ENCODE data around the gene FAM241A.
"Not testable (repeated sequence)": the region's sequence is repeated elsewhere in the genome, so short reads cannot be mapped to it uniquely, and the experiment has no call there.

FAM241A gene

DNA sequence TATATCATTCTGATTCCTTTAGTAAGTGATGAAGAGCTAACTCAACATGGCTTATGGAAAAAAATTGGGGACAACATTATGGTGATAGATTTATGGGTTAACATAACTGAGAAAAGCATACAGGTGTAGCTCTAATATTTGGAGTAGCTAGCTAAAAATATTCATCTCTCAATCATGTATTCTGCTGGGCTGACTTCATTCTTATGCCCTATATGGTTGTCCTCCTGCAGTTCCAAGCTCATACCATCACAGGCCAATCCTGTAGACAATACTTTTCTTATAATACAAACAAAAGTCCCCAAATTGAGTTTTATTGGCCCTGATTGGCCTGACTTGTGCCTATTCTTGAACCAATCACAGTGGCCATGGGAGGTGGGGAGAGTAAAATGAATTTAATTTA lies 6.7 kb upstream of the FAM241A start:
- DNase-seq (ENCODE audit: low read depth) = no peak

DNA sequence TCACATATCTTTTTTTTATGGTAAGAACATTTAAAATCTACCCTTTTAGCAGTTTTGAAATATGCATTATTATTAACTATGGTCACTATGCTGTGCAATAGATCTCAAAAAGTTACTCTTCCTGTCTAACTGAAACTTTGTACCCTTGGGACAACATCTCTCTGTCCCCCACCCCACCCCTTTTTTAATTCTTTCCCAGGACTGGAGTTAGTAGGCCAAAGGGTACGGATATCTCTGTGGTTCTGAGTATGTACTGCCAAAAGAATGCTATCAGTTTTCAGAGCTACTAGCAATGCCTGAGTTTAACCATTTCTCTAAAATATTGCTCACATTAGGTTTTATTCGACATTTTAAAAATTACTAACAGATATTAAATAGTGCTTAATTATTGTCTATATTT lies 4.7 kb upstream of the FAM241A start:
- no peak for DNase-seq (ENCODE audit: low read depth)

DNA sequence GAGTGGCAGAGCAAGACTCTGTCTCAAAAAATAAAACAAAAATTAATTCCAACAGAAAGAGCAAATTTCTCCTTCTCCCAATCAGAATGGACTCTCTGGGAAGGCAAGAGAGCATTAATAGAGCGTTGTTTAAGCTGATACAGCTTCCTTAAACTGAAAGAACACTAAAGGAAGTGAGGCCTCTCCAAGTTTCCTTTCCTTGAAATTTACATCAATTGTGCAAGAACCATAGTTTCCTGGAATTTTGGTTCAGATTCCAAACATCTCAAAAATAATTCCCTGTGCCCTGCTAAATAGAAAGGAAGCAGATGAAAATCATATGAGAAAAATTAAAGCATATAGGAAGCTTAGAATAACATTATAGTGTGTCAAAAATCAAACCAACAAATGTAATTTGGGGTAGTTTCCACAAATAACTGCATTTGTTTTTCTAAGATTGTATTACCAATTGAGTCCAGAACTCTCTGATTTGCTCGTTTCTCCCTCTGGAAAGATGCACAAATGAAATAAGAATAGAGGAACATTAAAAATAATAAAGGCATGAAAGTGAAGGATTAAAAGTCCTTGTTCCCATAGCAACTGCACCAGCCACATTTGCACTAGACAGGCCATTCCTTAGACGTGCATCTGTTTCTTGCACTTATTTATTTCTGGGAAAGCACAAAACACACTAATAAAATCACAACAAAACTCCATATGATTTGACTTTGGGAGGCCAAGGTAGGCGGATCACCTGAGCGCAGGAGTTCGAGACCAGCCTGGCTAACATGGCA lies 3.7 kb upstream of the FAM241A start:
- no peak for DNase-seq (ENCODE audit: low read depth)

DNA sequence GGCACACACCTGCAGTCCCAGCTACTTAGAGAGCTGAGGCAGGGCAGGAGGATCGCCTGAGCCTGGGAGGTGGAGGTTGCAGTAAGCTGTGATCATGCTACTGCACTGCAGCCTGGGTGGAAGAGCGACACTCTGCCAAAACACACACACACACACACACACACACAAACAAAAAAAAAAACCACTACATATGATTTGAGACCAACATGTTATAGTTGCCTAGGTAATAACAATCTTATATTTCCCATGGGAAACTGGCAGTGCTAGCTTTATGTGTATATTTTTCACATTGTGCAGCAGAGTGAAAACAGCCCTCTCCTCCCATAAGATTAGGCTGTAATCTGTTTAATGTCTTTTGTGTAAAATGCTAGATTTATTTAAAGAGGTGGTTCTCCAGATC lies 3.1 kb upstream of the FAM241A start:
- no peak for DNase-seq (ENCODE audit: low read depth)

DNA sequence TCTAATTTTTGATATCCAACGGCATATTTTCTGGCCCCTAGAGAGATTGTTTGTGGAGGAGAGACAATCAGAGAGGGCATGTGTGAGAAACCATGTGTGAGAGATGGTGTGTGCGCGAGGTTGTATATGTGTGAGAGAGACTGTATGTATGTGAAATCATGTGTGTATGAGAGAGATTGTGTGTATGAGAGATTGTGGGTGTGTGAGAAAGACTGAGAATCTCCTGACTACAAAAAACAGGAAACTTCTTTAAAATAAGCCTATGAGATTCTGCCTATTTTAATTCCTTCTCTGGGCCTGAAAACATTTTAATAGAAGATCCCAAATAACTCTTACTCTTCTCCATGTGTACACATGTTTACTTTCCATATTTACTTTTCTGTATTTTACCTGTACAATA lies 1.5 kb upstream of the FAM241A start:
- no peak for DNase-seq (ENCODE audit: low read depth)

DNA sequence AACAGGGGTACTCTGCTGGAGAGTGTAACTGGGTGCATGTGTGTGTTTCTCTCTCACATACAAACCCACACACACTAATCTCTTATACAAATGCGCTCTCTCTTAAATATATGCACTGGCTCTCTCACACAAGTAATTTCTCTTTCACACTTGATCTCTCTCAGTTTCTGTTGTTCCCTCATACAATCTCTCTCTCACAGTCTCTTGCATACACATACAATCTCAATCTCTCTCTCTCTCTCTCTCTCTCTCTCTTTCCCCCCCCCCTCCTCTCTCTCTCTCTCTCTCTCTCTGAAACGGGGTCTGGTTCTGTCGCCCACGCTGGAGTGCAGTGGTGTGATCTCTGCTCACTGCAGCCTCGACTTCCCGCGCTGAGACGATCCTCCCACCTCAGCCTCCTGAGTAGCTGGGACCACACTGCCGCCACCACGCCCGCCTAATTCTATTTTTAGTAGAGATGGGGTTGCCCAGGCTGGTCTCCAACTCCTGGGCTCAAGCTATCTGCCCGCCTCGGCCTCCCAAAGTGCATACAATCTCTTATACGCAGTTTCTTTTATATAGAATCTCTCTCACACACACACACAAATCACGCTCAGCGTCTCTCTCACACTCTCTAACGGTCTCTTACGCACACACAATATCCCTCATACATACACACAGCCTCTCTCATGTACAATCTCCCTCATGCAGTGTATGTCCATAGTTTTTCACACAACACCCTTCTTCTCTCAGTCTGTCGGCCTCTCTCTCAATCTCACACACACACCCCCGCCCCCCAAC lies 518 bp upstream of the FAM241A start:
- DNase-seq (ENCODE audit: low read depth) = no peak

DNA sequence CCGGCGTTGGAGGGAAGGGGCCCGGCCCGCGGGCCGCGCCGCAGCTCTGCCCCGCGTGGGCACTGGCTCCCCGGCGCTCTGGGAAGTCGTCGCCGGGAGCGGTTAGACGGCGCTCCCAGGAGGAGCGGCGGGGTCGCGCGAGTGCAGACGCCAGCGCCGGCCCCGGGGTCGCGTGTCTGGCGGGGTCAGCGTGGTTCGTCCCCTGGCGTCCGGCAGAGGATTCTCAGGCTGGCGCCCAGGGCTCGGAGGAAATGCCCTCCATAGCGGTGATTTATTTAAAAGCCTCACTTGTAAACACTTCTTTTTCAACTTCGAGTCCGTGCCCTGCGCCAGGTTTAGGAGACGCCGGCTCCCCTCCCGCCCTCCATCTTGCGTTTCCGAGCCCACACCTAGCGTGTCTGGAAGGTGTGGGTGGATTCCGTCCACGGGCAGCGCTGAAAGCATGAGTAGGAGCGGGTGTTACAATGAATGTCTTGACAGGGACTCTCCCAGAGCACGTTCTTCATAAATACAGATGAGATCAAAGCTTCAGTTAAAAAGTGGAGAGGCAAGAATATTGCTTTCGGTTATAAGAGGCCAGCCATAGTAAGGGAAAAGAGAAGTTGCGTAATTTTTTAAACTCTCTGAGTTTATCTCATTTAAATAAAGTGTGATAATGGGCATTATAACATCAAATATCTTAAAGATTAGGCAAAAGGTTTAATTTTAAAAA lies 692 bp downstream of the FAM241A start:
- DNase-seq (ENCODE audit: low read depth) = peak; percentile 44

DNA sequence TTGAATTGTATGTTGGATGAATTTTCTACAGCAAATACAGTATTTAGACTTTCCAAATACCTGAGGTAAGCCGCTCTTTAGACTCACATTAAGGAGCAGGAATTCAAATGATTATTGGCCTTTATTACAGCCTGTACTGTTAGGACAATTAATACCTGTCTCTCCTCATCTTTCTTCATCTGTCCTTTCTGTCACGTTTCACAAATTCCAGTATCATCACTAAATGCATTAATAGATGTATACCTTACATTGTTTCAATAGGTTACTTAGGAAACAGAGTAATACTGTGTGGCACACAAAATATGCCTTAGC lies 1.2 kb downstream of the FAM241A start:
- no peak for DNase-seq (ENCODE audit: low read depth)

DNA sequence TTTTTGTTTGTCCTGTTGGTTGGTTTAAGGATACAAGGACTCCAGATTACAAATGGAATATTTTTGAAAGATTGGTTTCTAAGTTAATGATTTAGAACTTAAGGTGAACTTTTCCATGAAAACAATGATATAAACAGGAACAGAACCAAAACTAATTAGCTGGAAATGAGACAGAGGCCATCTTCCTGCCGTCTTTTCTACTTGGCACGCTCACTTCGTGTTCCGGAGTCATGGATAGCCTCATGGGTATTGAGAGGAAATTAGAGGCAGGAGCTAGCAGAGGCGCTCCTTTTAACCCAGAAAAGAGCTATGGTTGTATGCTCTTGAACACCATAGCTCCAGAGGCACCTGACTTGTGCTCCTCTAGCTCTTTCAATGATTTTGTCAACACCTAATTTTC lies 2.4 kb downstream of the FAM241A start:
- no peak for DNase-seq (ENCODE audit: low read depth)

DNA sequence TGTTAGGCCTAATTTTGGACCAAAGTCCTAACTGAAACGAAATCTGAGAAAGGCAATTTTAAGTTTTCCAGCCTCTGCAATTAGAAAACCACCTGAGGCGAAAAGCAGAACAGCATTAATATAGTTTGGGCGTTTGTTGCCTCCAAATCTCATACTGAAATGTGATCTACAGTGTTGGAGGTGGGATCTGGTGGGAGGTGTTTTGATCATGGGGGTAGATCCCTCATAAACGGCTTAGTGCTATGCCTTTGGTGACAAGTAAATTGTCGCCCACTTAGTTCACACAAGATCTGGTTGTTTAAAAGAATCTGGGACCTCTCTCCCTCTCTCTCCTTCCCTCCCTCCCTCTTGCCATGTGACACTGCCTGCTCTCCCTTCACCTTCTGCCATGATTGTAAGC lies 5.7 kb downstream of the FAM241A start:
- DNase-seq (ENCODE audit: low read depth) = no peak

DNA sequence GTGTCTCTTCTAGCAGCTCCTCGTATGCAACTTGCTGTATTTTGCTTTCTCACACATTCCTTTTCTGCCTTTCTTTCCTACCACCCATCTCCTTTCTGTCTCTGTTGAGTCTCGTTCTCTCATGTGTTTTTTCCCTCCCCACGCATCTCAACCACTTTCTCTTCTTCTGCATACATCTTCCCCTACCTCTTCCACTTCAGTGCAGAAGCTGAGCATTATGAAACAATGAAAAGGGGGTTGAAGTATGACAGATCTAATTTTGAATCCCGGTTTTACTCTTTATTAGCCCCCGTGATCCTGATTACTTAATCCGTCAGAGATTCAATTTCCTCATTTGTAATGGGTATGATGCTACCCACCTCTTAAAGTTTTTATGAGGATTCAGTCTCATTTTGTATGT lies 7.3 kb downstream of the FAM241A start:
- DNase-seq (ENCODE audit: low read depth) = no peak

DNA sequence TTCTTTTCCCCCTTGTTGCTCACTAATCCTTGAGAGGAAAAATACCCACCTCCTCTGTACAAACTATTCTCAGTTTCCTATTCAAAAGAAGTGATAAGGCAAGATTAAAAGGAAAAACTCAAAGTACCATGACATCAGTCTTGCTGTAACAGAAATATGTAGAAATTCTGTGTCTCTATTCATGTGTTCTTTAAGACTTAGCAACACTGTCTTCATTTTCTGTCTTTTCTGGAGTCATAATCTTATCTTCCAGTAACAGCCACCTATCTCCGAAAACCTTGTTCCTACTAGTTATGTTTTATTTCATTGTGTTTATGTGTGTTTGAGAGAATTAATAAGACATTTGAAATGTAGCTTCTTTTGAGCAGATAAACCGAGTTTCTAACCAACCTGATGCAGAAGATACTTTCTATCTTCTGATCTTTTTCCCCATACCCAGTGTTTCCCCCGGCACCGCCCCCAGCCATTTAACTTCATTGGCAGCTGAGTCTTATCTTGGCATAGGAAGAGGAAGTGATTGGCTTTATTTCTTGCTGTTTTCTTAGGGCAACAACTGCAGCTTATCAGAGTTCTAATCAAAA lies 8.0 kb downstream of the FAM241A start:
- DNase-seq (ENCODE audit: low read depth) = no peak

DNA sequence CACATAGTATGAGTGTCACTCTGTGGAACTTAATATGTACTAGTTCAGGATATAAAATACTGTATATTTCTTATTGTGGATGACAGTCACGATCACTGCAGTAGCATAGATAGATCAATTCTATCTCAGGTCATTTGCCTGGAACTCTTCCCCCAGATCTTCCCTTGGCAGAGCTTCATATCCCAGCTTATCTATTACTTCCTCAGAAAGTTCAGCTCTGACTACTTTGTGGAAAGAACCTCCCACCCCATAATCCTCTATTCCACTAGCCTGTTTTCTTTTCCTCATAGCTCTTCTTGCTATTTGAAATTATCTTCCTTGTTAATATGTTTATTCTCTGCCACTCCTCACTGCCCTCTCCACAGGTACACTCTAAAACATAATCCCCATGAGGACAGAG lies 10.9 kb downstream of the FAM241A start:
- no peak for DNase-seq (ENCODE audit: low read depth)

DNA sequence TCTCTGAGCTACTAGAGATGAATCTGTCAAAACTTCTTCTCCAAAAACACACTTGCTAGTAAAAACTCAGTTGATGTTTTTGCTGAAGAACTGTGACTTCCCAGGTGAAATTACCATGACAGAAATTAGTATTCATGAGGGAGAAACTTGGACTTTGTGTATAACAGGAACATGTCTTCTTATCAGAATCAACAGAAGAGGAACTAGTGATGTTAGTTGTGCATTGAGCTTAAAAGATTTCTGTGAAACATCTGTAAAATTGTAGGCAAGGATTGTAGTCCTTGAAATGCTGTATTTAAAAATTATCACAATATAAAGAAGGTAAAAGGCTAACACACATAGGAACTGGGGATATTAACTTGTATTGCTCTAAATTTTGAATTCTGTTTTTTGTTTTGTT lies 11.3 kb downstream of the FAM241A start:
- no peak for DNase-seq (ENCODE audit: low read depth)

DNA sequence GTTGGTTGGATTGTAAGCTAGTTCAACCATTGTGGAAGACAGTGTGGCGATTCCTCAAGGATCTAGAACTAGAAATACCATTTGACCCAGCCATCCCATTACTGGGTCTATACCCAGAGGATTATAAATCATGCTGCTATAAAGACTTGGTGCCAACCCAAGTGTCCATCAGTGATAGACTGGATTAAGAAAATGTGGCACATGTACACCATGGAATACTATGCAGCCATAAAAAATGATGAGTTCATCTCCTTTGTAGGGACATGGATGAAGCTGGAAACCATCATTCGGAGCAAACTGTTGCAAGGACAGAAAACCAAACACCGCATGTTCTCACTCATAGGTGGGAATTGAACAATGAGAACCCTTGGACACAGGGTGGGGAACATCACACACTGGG lies 18.5 kb downstream of the FAM241A start:
- DNase-seq (ENCODE audit: low read depth) = not testable (repeated sequence)

DNA sequence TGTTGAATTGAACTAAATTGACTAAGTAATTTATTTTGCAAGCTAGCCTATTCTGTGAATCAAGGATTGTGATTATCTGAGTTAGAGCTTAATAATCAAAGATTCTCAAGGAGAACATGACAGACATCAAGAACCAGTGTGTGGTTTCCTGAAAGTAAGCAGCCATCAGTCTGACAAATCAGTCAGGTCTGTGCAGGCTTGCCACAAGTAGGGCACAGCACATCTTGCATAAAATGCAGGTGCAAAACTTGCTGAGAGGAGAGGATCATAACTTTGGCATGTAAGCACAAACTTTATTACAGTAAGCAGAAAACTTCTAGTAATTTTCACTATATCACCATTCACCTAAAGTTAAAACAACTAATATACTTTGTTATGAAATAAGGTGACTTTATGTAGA lies 22.5 kb downstream of the FAM241A start:
- no peak for DNase-seq (ENCODE audit: low read depth)

DNA sequence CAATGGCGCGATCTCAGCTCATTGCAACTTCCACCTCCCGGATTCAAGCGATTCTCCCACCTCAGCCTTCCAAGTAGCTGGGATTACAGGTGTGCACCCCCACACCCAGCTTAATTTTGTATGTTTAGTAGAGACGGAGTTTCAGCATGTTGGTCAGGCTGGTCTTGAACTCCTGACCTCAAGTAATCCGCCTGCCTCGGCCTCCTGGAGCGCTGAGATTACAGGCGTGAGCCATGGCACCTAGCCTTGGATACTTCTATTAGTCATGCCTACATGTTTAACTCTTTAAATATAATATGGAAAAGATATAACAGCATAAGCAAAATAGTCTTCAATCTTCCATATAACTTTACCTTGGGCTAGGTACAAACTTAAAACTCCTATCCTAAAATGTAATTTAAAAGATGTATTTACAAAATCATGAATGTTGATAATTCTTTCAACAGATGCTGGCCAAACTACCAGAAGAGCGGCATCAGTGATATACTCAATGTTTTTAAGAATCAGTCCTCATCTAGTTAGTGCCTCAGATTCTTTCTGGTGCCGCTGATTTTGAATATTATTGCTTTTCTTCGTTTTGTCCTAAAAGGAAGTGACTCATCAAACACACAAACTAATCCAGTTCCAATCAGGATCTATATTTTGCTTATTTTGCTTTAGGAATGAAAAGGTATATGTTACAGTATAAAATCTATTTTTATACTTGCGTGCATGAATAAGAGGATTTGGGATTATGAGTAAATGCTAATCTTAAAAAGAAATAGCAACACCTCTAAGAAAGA lies 23.7 kb downstream of the FAM241A start:
- DNase-seq (ENCODE audit: low read depth) = no peak

DNA sequence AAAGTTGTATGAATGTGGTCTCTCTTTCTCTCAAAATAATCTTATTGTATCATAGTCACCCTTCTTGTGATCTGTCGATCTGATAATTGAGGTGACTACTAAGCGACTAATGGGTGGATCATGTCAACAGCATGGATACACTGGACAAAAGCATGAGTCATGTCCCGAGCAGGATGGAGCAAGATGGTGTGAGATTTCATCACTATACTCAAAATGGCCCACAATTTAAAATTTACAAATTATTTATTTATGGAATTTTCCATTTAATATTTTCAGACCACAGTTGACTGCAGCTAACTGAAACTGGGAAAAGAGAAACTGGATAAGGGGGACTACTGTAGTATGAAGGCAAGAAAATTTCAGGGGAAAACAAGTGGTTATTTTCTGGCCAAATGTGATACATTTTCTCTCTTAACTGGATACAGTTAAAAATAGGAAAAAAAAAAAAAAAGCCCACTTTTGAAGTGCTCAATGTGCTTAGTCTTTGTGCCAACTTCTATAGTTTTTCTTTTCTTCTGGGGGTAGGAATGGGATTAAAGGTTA lies 25.3 kb downstream of the FAM241A start:
- DNase-seq (ENCODE audit: low read depth) = no peak

DNA sequence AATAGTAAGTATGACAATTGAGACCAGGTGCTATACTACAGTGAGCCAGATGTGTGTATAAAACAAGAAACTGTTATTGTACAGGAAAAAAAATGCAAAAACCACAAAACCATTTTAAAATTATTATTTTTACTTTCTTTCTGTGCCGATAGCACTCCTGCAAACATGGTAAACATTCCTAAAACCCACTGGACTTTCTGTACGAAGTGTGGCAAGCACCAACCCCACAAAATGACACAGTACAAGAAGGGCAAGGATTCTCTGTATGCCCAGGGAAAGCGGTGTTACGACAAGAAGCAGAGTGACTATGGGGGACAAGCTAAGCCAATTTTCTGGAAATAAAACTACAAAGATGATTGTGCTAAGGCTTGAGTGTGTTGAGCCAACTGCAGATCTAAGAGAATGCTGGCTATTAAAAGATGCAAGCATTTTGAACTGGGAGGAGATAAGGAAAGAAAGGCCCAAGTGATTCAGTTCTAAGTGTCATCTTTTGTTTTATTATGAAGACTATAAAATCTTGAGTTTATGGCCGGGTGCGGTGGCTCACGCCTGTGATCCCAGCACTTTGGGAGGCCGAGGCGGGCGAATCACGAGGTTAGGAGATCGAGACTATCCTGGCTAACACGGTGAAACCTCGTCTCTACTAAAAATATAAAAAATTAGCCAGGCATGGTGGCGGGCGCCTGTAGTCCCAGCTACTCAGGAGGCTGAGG lies 26.0 kb downstream of the FAM241A start:
- not testable (repeated sequence) for DNase-seq (ENCODE audit: low read depth)

DNA sequence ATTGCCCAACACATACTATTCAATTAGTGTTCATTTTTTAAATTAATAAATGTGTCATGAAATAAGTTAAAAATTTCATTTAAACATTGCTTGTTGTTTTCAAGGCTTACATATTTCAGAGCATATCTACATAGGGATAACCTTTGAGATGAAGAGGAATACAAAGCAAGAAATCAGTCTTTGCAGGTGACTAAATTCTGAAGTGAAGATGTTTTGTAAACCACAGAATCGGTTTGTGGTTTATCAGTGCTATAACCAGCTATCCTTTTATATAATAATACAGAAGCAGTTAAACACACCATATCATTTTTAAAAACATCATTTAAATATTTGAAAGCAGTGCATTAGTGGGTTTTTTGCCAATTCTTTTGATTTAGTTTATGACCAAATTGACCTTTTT lies 26.9 kb downstream of the FAM241A start:
- DNase-seq (ENCODE audit: low read depth) = no peak

Data from activated T-cell treated with anti-CD3 and anti-CD28 coated beads for 1 hour (primary cell).